ENCODE measurements around the gene KCNJ15.

- TF ChIP-seq CTCF (IDR thresholded peaks at IDR 0.05) (no peak), POLR2A (IDR thresholded peaks at IDR 0.05) (no peak)
Observed at GRCh38 chr21:38234395-38235142, 22.2 kb upstream of the KCNJ15 start.

All from body of pancreas (tissue), 4 donors.